GM12878 (cell line): Measurements from ENCODE around the gene PLA2G3. TPM values are rescaled to one million over a fixed set of nuclear protein-coding genes. Genes with fewer than 3 reads are reported as not detected.

Experiments
- ATAC-seq: fragments of 200-7000 bp; cut with Tn5 transposase; 3 replicates; pipeline ENCODE4 v1.9.1; 2020; ENCODE audit warnings: mild to moderate bottlenecking, moderate library complexity
- BruUV-seq: library from RNA; stranded (reverse); fragments of 400-500 nt; replicated peaks from 2 replicates; lab custom pipeline; 2021; lab: Mats Ljungman, UMichigan
- CTCF ChIA-PET: fragments of 300-600 bp; sonication (Branson Sonifier 250); formaldehyde crosslinking; extraction: SDS; loops from one replicate; lab custom pipeline; 2021; ENCODE audit warnings: inconsistent platforms; lab: Yijun Ruan, JAX
- POLR2A ChIA-PET: fragments of 350-600 bp; formaldehyde crosslinking; extraction: SDS; loops from one replicate; lab custom pipeline; 2021; ENCODE audit warnings: inconsistent platforms; lab: Charles Lee
- RAD21 ChIA-PET: fragments of 300-600 bp; sonication (Branson Sonifier 250); formaldehyde crosslinking; loops from one replicate; lab custom pipeline; 2023; ENCODE audit warnings: antibody characterized with exemption; ENCODE audit not compliant: unreplicated experiment; lab: Charles Lee
- SMC1A ChIA-PET: fragments of 300-600 bp; sonication (Branson Sonifier 250); formaldehyde crosslinking; loops from one replicate; lab custom pipeline; 2023; ENCODE audit not compliant: unreplicated experiment, uncharacterized antibody; lab: Charles Lee
- DNase-seq: peaks from one replicate; pipeline ENCODE4 v3.0.0-alpha.2; 2011; ENCODE audit warnings: low read depth, low spot score
- FAIRE-seq: peaks from 3 replicates; lab custom pipeline; 2011; peaks lifted over from hg19 to GRCh38; lab: Jason Lieb, UNC
- H2AFZ ChIP-seq: 2 replicates; pipeline ENCODE4 v1.6.0; 2011; ENCODE audit warnings: low read depth, low read length, control low read depth; ENCODE audit not compliant: control insufficient read depth
- H3K27ac ChIP-seq: 2 replicates; pipeline ENCODE4 v1.5.1; 2011; ENCODE audit warnings: control low read depth; ENCODE audit not compliant: control insufficient read depth, insufficient read depth
- H3K27me3 ChIP-seq, 2 experiments: replicated peaks in 1 of 2; 2 replicates each; pipeline versions ENCODE4 v1.6.0 to v1.6.1; 2011; ENCODE audit warnings: low read length in 1 of 2; ENCODE audit not compliant: control insufficient read depth in 2 of 2, insufficient read depth in 2 of 2
- H3K36me3 ChIP-seq, 2 experiments: 2 replicates each; pipeline ENCODE4 v1.5.1; 2011; ENCODE audit warnings: low read length in 1 of 2; ENCODE audit not compliant: control insufficient read depth in 2 of 2, insufficient read depth in 2 of 2
- H3K4me1 ChIP-seq: 2 replicates; pipeline ENCODE4 v1.6.1; 2011; ENCODE audit warnings: mild to moderate bottlenecking, low read length, moderate library complexity, mixed read lengths; ENCODE audit not compliant: control insufficient read depth, insufficient read depth
- H3K4me2 ChIP-seq: 2 replicates; pipeline ENCODE4 v1.6.0; 2011; ENCODE audit warnings: control low read depth; ENCODE audit not compliant: control insufficient read depth, insufficient read depth
- H3K4me3 ChIP-seq: fragments of 200-600 bp; sonication (generic); 2 replicates; pipeline ENCODE4 v1.5.1; 2016
- H3K79me2 ChIP-seq: 2 replicates; pipeline ENCODE4 v1.6.0; 2011; ENCODE audit warnings: low read length; ENCODE audit not compliant: control insufficient read depth, insufficient read depth
- H3K9ac ChIP-seq: 2 replicates; pipeline ENCODE4 v1.8.0; 2011; ENCODE audit warnings: low read length, control low read depth, mixed read lengths; ENCODE audit not compliant: control insufficient read depth, insufficient read depth
- H3K9me3 ChIP-seq: replicated peaks from 3 replicates; pipeline ENCODE4 v1.5.1; 2011; ENCODE audit warnings: mild to moderate bottlenecking, low read length; ENCODE audit not compliant: control insufficient read depth, insufficient read depth
- H4K20me1 ChIP-seq: 2 replicates; pipeline ENCODE4 v1.6.0; 2011; ENCODE audit not compliant: control insufficient read depth, insufficient read depth
- ATF2 ChIP-seq: IDR thresholded peaks from 2 replicates; pipeline ENCODE4 v1.6.1; 2012; ENCODE audit warnings: low read length, inconsistent platforms
- BRCA1 ChIP-seq: IDR thresholded peaks from 2 replicates; pipeline ENCODE4 v1.6.1; 2011; ENCODE audit warnings: low read depth, low read length, improper control_type of control experiment
- CREM ChIP-seq: IDR thresholded peaks from 2 replicates; pipeline ENCODE4 v1.6.1; 2014; ENCODE audit warnings: antibody characterized with exemption, low read depth
- ESRRA ChIP-seq: IDR thresholded peaks from 2 replicates; pipeline ENCODE4 v1.6.1; 2012; ENCODE audit warnings: mild to moderate bottlenecking, low read length, improper control_type of control experiment
- IKZF2 ChIP-seq, 2 experiments: fragments of 450-650 bp; IDR thresholded peaks; 2 replicates each; pipeline ENCODE4 v1.6.1; 2017; ENCODE audit warnings: mild to moderate bottlenecking in 2 of 2, moderate library complexity in 2 of 2
- JUND ChIP-seq: IDR thresholded peaks from 2 replicates; pipeline ENCODE4 v1.6.1; 2012; ENCODE audit warnings: low read depth, mild to moderate bottlenecking, low read length, improper control_type of control experiment, moderate library complexity
- MTA3 ChIP-seq: IDR thresholded peaks from 2 replicates; pipeline ENCODE4 v1.6.1; 2012; ENCODE audit warnings: low read length, inconsistent platforms, borderline replicate concordance
- POLR2AphosphoS5 ChIP-seq: IDR thresholded peaks from 2 replicates; pipeline ENCODE4 v1.6.1; 2011; ENCODE audit warnings: mild to moderate bottlenecking, low read length, inconsistent platforms
- SIN3A ChIP-seq: IDR thresholded peaks from 2 replicates; pipeline ENCODE4 v1.6.1; 2012; ENCODE audit warnings: low read depth, low read length, improper control_type of control experiment
- SMARCA5 ChIP-seq: fragments of 450-650 bp; IDR thresholded peaks from 2 replicates; pipeline ENCODE4 v1.6.1; 2017; ENCODE audit warnings: mild to moderate bottlenecking
- TCF7 ChIP-seq: IDR thresholded peaks from 2 replicates; pipeline ENCODE4 v1.6.1; 2014; ENCODE audit warnings: antibody characterized with exemption, borderline replicate concordance
- WGBS: methylation state at CpG from one replicate; pipeline ENCODE4 v1.1.6; 2016; ENCODE audit warnings: low lambda C conversion rate; ENCODE audit not compliant: insufficient replicate concordance, insufficient coverage; ENCODE audit errors: missing lambda C conversion rate; 5-methylcytosine and 5-hydroxymethylcytosine counted together
- in situ Hi-C: fragments of 300-500 bp; cut with MboI; formaldehyde crosslinking; loops from 9 replicates; pipeline ENCODE4 v1.14.3; 2018; ENCODE audit warnings: mixed read lengths
- intact Hi-C: fragments of 100-400 bp; cut with micrococcal nuclease; formaldehyde crosslinking; loops from one replicate; pipeline ENCODE4 v1.14.2; 2022; ENCODE audit not compliant: unreplicated experiment
- polyA plus RNA-seq, 11 experiments: library from polyadenylated mRNA; depleted of rRNA in 4 of 11; unstranded in 6 of 11; stranded (reverse) in 5 of 11; fragments of >200 nt; fragmentation: Nextera tagmentation in 4 of 11; fragmentation: Illumina TruSeq in 1 of 11; extraction: Ambion mirVana in 4 of 11; extraction: Trizol in 1 of 11; gene quantifications; 1 replicate in 1 of 11; 2 replicates in 10 of 11; pipeline versions ENCODE4 v1.2.1 to v1.2.3, GENCODE V29; 2011 to 2016; ENCODE audit warnings: inconsistent platforms in 2 of 11, missing spikeins in 2 of 11, low read depth in 1 of 11
- total RNA-seq, 4 experiments: library from RNA; depleted of rRNA in 3 of 4; stranded (reverse); fragments of >200 nt in 3 of 4; fragmentation: Illumina TruSeq in 1 of 4; extraction: Trizol in 1 of 4; gene quantifications; 2 replicates each; pipeline versions ENCODE4 v1.2.1 to v1.2.3, GENCODE V29; 2013 to 2021

PLA2G3 gene
- total and polyA plus RNA-seq, 10 of the 15 experiments (the other 5 are each of a cell fraction or from before 2014, with no cell fraction given), result 0.04 TPM; not detected in 9

- no peak for DNase-seq
Measured at GRCh38 chr22:31088233-31088986, 51.9 kb downstream of the PLA2G3 start.

More at GRCh38 chr22:31088233-31088986, 51.9 kb downstream of the PLA2G3 start:
- no peak for FAIRE-seq
- ChIA-PET RAD21 (interaction anchor here (1.0 to 1.1 kb wide), 3 partner anchors 124 to 185 kb away, joined by 3 read pairs; partner anchors contain the start of gene LIMK2), CTCF (interaction anchor here (0.6 to 1.7 kb wide), 7 partner anchors 17 to 495 kb away, joined by 3 to 5 read pairs (median 4); no protein-coding TSS in a partner anchor), POLR2A (no interaction called here), SMC1A (no interaction called here)
- H3K9me3 ChIP-seq, result no peaks in the 10 kb centered on the region
- H2AFZ ChIP-seq, result no peak overlapping the region
- in situ Hi-C loops, result no loop called here
- no peak overlapping the region for H3K27ac ChIP-seq
- H3K79me2 ChIP-seq, result peaks cover 7% of the 10 kb centered on the region
- no TSS peak for BruUV-seq
- no peaks in the 10 kb centered on the region for H4K20me1 ChIP-seq
- H3K27me3 ChIP-seq, result no peaks in the 10 kb centered on the region
- no peak overlapping the region for H3K9ac ChIP-seq
- intact Hi-C loops, result loop anchor here (5.0 to 10.0 kb wide), 3 partner anchors 206 to 454 kb away; partner anchors contain the start of genes PIK3IP1 and SLC35E4
- H3K36me3 ChIP-seq, result peaks cover 0 to 10% of the 10 kb centered on the region in 2 experiments; a peak in 2 of 4 replicates
- 83% methylated on average over 26 of the region's 26 CpGs for WGBS
- no peak overlapping the region for H3K4me2 ChIP-seq
- ATAC-seq, result no peak
- H3K4me3 ChIP-seq, result no peak overlapping the region
- TF ChIP-seq CREM (no peak), SIN3A (no peak), ATF2 (no peak), POLR2AphosphoS5 (no peak), ESRRA (no peak), JUND (no peak), BRCA1 (no peak), TCF7 (no peak), SMARCA5 (no peak), IKZF2 (IDR thresholded peaks at IDR 0.05) (no peak), MTA3 (no peak)
- H3K4me1 ChIP-seq, result peaks cover 9% of the 10 kb centered on the region
